HCT116 (cell line): ENCODE results near the gene ACSM6. TPM values are rescaled to one million over a fixed set of nuclear protein-coding genes. Genes with fewer than 3 reads are reported as not detected.
A peak's percentile ranks its signal among the peaks of the same experiment; 100 is the strongest.

Source experiments
- ATAC-seq: fragments of 200-7000 bp; cut with Tn5 transposase; 2 replicates; pipeline ENCODE4 v1.9.1; 2020; ENCODE audit warnings: mild to moderate bottlenecking, moderate library complexity
- BruUV-seq: library from RNA; stranded (reverse); fragments of 400-500 nt; replicated peaks from 2 replicates; lab custom pipeline; 2021; lab: Mats Ljungman, UMichigan
- CTCF ChIA-PET: fragments of 300-600 bp; sonication (Branson Sonifier 250); formaldehyde crosslinking; loops from one replicate; lab custom pipeline; 2021; ENCODE audit warnings: antibody characterized with exemption; lab: Charles Lee
- POLR2A ChIA-PET: fragments of 300-600, 350-600 bp; sonication (Branson Sonifier 250); formaldehyde crosslinking; loops from one replicate; lab custom pipeline; 2021; ENCODE audit warnings: antibody characterized with exemption; lab: Charles Lee
- RAD21 ChIA-PET, 2 experiments: fragments of 300-600 bp; sonication (Branson Sonifier 250); formaldehyde crosslinking; loops; one replicate each; lab custom pipeline; 2023; ENCODE audit warnings: low total read pairs in 2 of 2; ENCODE audit not compliant: uncharacterized antibody in 2 of 2, unreplicated experiment in 2 of 2, low non-redundant PET in 1 of 2; lab: Charles Lee
- DNase-seq: peaks from one replicate; pipeline ENCODE4 v3.0.0-alpha.2; 2010; ENCODE audit warnings: low read depth, low spot score
- H2AFZ ChIP-seq: fragments of 200-600 bp; shearing (Covaris generic), sonication (generic); 2 replicates; pipeline ENCODE4 v1.6.1; 2017; ENCODE audit warnings: low read depth, mixed run types, mixed read lengths, antibody characterized with exemption, low read length; ENCODE audit not compliant: poor library complexity, severe bottlenecking
- H3K27ac ChIP-seq: 2 replicates; pipeline ENCODE4 v1.5.1; 2012; ENCODE audit warnings: low read depth, low read length
- H3K27me3 ChIP-seq: fragments of 200-600 bp; sonication (generic); 2 replicates; pipeline ENCODE4 v1.6.1; 2016; ENCODE audit warnings: mixed run types, low read length, mixed read lengths; ENCODE audit not compliant: insufficient read depth
- H3K36me3 ChIP-seq, 2 experiments: fragments of 200-500 bp in 1 of 2; fragments of 200-600 bp in 1 of 2; sonication (Bioruptor generic) in 1 of 2; sonication (generic) in 1 of 2; 2 replicates each; pipeline versions ENCODE4 v1.5.1 to v1.6.1; 2014 to 2016; ENCODE audit warnings: low read length in 2 of 2, inconsistent platforms in 1 of 2, mixed read lengths in 1 of 2, mixed run types in 1 of 2; ENCODE audit not compliant: insufficient read depth in 2 of 2, control insufficient read depth in 1 of 2
- H3K4me1 ChIP-seq, 2 experiments: fragments of 200-600 bp in 1 of 2; sonication (generic) in 1 of 2; 2 replicates each; pipeline versions ENCODE4 v1.5.1 to v1.6.1; 2012 to 2017; ENCODE audit warnings: low read length in 2 of 2, inconsistent platforms in 1 of 2, mild to moderate bottlenecking in 1 of 2, mixed read lengths in 1 of 2, mixed run types in 1 of 2, moderate library complexity in 1 of 2; ENCODE audit not compliant: insufficient read depth in 2 of 2, control insufficient read depth in 1 of 2
- H3K4me2 ChIP-seq: fragments of 200-600 bp; sonication (generic); 2 replicates; pipeline ENCODE4 v1.6.1; 2017; ENCODE audit warnings: mixed run types, low read length, mixed read lengths
- H3K4me3 ChIP-seq, 2 experiments: fragments of 200-600 bp in 1 of 2; sonication (generic) in 1 of 2; replicated peaks in 1 of 2; 2 replicates each; pipeline ENCODE4 v1.5.1; 2011 to 2016; ENCODE audit warnings: low read length in 2 of 2, control low read depth in 1 of 2, low read depth in 1 of 2, mild to moderate bottlenecking in 1 of 2, mixed read lengths in 1 of 2, mixed run types in 1 of 2
- H3K79me2 ChIP-seq: fragments of 200-600 bp; sonication (generic); 2 replicates; pipeline ENCODE4 v1.6.1; 2017; ENCODE audit warnings: mild to moderate bottlenecking, mixed run types, low read length, moderate library complexity, mixed read lengths; ENCODE audit not compliant: insufficient read depth
- H3K9ac ChIP-seq: fragments of 200-600 bp; sonication (generic); 2 replicates; pipeline ENCODE4 v1.6.1; 2016; ENCODE audit warnings: low read length, mixed read lengths
- H3K9me2 ChIP-seq: fragments of 200-600 bp; sonication (generic), shearing (Covaris generic); 2 replicates; pipeline ENCODE4 v1.6.1; 2017; ENCODE audit warnings: mixed run types, mild to moderate bottlenecking, moderate library complexity; ENCODE audit not compliant: insufficient read depth
- H3K9me3 ChIP-seq, 2 experiments: fragments of 200-500 bp in 1 of 2; fragments of 200-600 bp in 1 of 2; sonication (Bioruptor generic) in 1 of 2; sonication (generic) in 1 of 2; 2 replicates each; pipeline ENCODE4 v1.6.1; 2014 to 2017; ENCODE audit warnings: low read length in 2 of 2, mixed read lengths in 2 of 2, inconsistent platforms in 1 of 2, low read depth in 1 of 2, mild to moderate bottlenecking in 1 of 2, mixed run types in 1 of 2, moderate library complexity in 1 of 2; ENCODE audit not compliant: control insufficient read depth in 1 of 2, insufficient read depth in 1 of 2
- H4K20me1 ChIP-seq: fragments of 200-600 bp; sonication (generic), shearing (Covaris generic); 2 replicates; pipeline ENCODE4 v1.6.1; 2017; ENCODE audit warnings: mixed run types, mild to moderate bottlenecking, moderate library complexity; ENCODE audit not compliant: insufficient read depth
- CEBPB ChIP-seq: IDR thresholded peaks from 2 replicates; pipeline ENCODE4 v1.6.1; 2012; ENCODE audit warnings: low read depth
- EGR1 ChIP-seq: IDR thresholded peaks from 2 replicates; pipeline ENCODE4 v1.6.1; 2012; ENCODE audit warnings: low read depth
- EZH2 ChIP-seq: fragments of 200-600 bp; sonication (generic); IDR thresholded peaks from 2 replicates; pipeline ENCODE4 v1.6.1; 2017; ENCODE audit warnings: antibody characterized with exemption, mixed run types
- EZH2phosphoT487 ChIP-seq: fragments of 200-600 bp; IDR thresholded peaks from 2 replicates; pipeline ENCODE4 v1.6.1; 2018; ENCODE audit warnings: antibody characterized with exemption, borderline replicate concordance
- FOSL1 ChIP-seq: IDR thresholded peaks from 2 replicates; pipeline ENCODE4 v1.6.1; 2012; ENCODE audit warnings: low read depth
- JUND ChIP-seq: IDR thresholded peaks from 2 replicates; pipeline ENCODE4 v1.6.1; 2012
- POLR2AphosphoS5 ChIP-seq: IDR thresholded peaks from 2 replicates; pipeline ENCODE4 v1.6.1; 2011; ENCODE audit warnings: mild to moderate bottlenecking, low read depth, low read length, moderate library complexity
- RAD21 ChIP-seq: IDR thresholded peaks from 2 replicates; pipeline ENCODE4 v1.6.1; 2012; ENCODE audit warnings: low read depth, mild to moderate bottlenecking
- SIN3A ChIP-seq: IDR thresholded peaks from 2 replicates; pipeline ENCODE4 v1.6.1; 2012; ENCODE audit warnings: low read depth
- SP1 ChIP-seq: IDR thresholded peaks from 2 replicates; pipeline ENCODE4 v1.6.1; 2012; ENCODE audit warnings: low read depth
- TCF7L2 ChIP-seq: IDR thresholded peaks from 2 replicates; pipeline ENCODE4 v1.7.0; 2011; ENCODE audit warnings: borderline replicate concordance, inconsistent platforms; ENCODE audit not compliant: insufficient read depth, insufficient read length; ENCODE audit errors: extremely low read depth
- YY1 ChIP-seq: IDR thresholded peaks from 2 replicates; pipeline ENCODE4 v1.6.1; 2011; ENCODE audit warnings: low read length, low read depth, moderate library complexity, mild to moderate bottlenecking; ENCODE audit not compliant: insufficient replicate concordance; ENCODE audit errors: extremely low read depth
- ZFX ChIP-seq: fragments of 450-650 bp; IDR thresholded peaks from 2 replicates; pipeline ENCODE4 v1.6.1; 2017
- ZNF274 ChIP-seq: fragments of 200-500 bp; sonication (Bioruptor generic); IDR thresholded peaks from 2 replicates; pipeline ENCODE4 v1.6.1; 2014; ENCODE audit warnings: mild to moderate bottlenecking, low read depth, low read length, inconsistent platforms
- intact Hi-C: fragments of 100-400 bp; cut with micrococcal nuclease; formaldehyde crosslinking; loops from 2 replicates; pipeline ENCODE4 v1.10.0; 2022
- total RNA-seq: library from RNA; stranded (reverse); gene quantifications from one replicate; pipeline ENCODE4 v1.2.1, GENCODE V29; 2021; ENCODE audit not compliant: unreplicated experiment
- TF ChIP-seq, protein P1 (sequence below): IDR thresholded peaks from 2 replicates; pipeline ENCODE4 v1.6.1; 2012
- TF ChIP-seq, protein P2 (sequence below): IDR thresholded peaks from 2 replicates; pipeline ENCODE4 v1.6.1; 2011; ENCODE audit warnings: mild to moderate bottlenecking, low read length, moderate library complexity; ENCODE audit not compliant: insufficient replicate concordance; ENCODE audit errors: extremely low read depth

ACSM6 gene
- total RNA-seq, 1 experiment from 2014 or later: not detected

DNA sequence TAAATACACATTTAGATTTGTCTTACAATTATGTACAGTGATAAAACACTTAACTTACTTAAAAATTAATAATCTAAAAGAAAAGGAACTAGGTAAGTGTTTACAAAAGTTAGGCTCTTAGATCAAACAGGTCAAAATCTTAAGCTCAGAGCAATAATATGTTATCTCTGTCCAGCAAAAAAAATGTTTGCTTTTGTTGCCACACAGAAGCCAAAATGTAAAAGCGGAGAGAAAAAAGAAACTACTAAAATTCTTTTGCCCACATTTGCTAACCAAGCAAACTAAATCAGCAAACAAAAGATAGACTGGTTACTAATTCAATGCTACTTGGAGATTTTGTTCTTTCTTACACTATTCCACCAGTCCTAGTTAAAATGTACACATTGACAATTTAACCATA, 15.2 kb upstream of the ACSM6 start:
- ATAC-seq: no peak
- POLR2A ChIA-PET: no interaction called here

DNA sequence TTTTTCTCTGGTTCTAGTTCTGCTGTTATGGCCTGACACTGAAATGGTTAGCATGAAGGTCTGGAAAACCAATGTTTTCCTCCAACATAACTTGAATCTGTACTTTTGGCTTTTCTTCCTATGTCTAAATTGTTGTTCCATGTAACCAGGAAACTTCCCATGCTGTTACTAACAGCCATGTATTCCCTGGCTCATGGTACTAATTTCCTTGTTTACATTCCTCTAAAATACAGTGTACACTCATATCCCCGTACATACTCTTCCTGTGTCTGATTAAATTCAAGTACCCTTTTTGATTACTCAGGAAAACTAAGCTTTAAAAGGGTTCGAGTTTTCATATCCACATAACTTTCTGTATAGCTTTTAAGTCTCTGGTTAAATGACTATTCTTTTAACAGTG, 12.3 kb upstream of the ACSM6 start:
- TF ChIP-seq SIN3A (no peak), EZH2phosphoT487 (no peak), SP1 (no peak), POLR2AphosphoS5 (no peak), ZFX (no peak)
- TF ChIP-seq, protein P1, sequence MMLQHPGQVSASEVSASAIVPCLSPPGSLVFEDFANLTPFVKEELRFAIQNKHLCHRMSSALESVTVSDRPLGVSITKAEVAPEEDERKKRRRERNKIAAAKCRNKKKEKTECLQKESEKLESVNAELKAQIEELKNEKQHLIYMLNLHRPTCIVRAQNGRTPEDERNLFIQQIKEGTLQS: no peak
- ATAC-seq: no peak
- ChIA-PET POLR2A (no interaction called here), CTCF (interaction anchor here (1.2 kb wide), 1 partner anchor 61 kb away, joined by 4 read pairs; no protein-coding TSS in a partner anchor), RAD21 (no interaction called here)
- H3K9ac ChIP-seq: no peak overlapping the region
- no peak for DNase-seq
- H3K9me3 ChIP-seq: no peaks in the 10 kb centered on the region
- no TSS peak for BruUV-seq
- H3K4me3 ChIP-seq: no peak overlapping the region
- intact Hi-C loops: loop anchor here (2.0 to 5.0 kb wide), 2 partner anchors 181 to 551 kb away; no protein-coding TSS in a partner anchor
- H3K27me3 ChIP-seq: no peaks in the 10 kb centered on the region
- no peaks in the 10 kb centered on the region for H3K36me3 ChIP-seq
- no peak overlapping the region for H3K27ac ChIP-seq
- no peak overlapping the region for H3K4me2 ChIP-seq
- no peaks in the 10 kb centered on the region for H3K79me2 ChIP-seq
- no peaks in the 10 kb centered on the region; the same call in 1 of the 2 replicates for H4K20me1 ChIP-seq
- peaks cover 0 to 9% of the 10 kb centered on the region in 2 experiments; a peak in 2 of 4 replicates for H3K4me1 ChIP-seq
- no peaks in the 10 kb centered on the region for H3K9me2 ChIP-seq
- H2AFZ ChIP-seq: peak overlapping the region; percentile 22

More for the DNA sequence above, 15.2 kb upstream of the ACSM6 start:
- ChIA-PET CTCF (no interaction called here), RAD21 (no interaction called here)
- H3K4me2 ChIP-seq: no peak overlapping the region
- no TSS peak for BruUV-seq
- DNase-seq: no peak
- H3K4me1 ChIP-seq: peaks cover 0 to 5% of the 10 kb centered on the region in 2 experiments; a peak in 2 of 4 replicates
- H3K27me3 ChIP-seq: no peaks in the 10 kb centered on the region
- no peak overlapping the region for H2AFZ ChIP-seq
- no peaks in the 10 kb centered on the region for H3K79me2 ChIP-seq
- no peaks in the 10 kb centered on the region for H3K9me2 ChIP-seq
- no peak overlapping the region for H3K4me3 ChIP-seq
- H3K27ac ChIP-seq: no peak overlapping the region
- no peaks in the 10 kb centered on the region for H3K9me3 ChIP-seq
- TF ChIP-seq YY1 (no peak), EZH2phosphoT487 (no peak), POLR2AphosphoS5 (no peak), EGR1 (no peak), JUND (no peak), ZNF274 (no peak), TCF7L2 (no peak), FOSL1 (no peak), RAD21 (no peak), EZH2 (no peak), SP1 (no peak), CEBPB (no peak)
- TF ChIP-seq, protein P2, sequence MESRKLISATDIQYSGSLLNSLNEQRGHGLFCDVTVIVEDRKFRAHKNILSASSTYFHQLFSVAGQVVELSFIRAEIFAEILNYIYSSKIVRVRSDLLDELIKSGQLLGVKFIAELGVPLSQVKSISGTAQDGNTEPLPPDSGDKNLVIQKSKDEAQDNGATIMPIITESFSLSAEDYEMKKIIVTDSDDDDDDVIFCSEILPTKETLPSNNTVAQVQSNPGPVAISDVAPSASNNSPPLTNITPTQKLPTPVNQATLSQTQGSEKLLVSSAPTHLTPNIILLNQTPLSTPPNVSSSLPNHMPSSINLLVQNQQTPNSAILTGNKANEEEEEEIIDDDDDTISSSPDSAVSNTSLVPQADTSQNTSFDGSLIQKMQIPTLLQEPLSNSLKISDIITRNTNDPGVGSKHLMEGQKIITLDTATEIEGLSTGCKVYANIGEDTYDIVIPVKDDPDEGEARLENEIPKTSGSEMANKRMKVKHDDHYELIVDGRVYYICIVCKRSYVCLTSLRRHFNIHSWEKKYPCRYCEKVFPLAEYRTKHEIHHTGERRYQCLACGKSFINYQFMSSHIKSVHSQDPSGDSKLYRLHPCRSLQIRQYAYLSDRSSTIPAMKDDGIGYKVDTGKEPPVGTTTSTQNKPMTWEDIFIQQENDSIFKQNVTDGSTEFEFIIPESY: no peak
- no peaks in the 10 kb centered on the region; the same call in 1 of the 2 replicates for H4K20me1 ChIP-seq
- no peak overlapping the region for H3K9ac ChIP-seq
- no peaks in the 10 kb centered on the region for H3K36me3 ChIP-seq
- intact Hi-C loops: no loop called here
